Measurements from ENCODE around the gene SPEF2.

Gene SPEF2

DNA sequence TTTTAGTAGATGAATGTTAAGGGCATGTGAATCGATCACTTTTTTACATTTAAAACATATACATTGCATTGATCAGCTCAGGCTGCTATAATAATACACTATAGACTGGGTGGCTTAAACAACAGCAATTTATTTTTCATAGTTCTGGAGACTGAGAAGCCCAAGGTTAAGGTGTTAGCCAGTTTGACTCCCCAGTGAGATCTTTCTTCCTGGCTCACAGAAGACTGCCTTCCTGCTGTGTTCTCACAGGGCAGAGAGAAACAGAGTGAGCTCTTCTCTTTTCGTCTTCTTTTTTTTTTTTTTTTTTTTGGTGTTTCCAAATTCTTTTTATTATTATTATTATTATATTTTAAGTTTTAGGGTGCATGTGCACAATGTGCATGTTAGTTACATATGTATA lies 56.4 kb downstream of the SPEF2 start (continued):
- TF ChIP-seq, protein P1, sequence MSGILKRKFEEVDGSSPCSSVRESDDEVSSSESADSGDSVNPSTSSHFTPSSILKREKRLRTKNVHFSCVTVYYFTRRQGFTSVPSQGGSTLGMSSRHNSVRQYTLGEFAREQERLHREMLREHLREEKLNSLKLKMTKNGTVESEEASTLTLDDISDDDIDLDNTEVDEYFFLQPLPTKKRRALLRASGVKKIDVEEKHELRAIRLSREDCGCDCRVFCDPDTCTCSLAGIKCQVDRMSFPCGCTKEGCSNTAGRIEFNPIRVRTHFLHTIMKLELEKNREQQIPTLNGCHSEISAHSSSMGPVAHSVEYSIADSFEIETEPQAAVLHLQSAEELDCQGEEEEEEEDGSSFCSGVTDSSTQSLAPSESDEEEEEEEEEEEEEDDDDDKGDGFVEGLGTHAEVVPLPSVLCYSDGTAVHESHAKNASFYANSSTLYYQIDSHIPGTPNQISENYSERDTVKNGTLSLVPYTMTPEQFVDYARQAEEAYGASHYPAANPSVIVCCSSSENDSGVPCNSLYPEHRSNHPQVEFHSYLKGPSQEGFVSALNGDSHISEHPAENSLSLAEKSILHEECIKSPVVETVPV (CRISPR knock-in tag; IDR thresholded peaks at IDR 0.05): no peak
- TF ChIP-seq PPARA (CRISPR knock-in tag; IDR thresholded peaks at IDR 0.05; ENCODE audit: borderline replicate concordance): no peak
- no peak for TF ChIP-seq ZNF565 (CRISPR knock-in tag; conservative IDR thresholded peaks at IDR 0.05; ENCODE audit: low read depth)
- no peak for TF ChIP-seq ZC3H10 (CRISPR knock-in tag; IDR thresholded peaks at IDR 0.05)
- no peak for TF ChIP-seq GLIS3 (CRISPR knock-in tag; IDR thresholded peaks at IDR 0.05)
- TF ChIP-seq, protein P2, sequence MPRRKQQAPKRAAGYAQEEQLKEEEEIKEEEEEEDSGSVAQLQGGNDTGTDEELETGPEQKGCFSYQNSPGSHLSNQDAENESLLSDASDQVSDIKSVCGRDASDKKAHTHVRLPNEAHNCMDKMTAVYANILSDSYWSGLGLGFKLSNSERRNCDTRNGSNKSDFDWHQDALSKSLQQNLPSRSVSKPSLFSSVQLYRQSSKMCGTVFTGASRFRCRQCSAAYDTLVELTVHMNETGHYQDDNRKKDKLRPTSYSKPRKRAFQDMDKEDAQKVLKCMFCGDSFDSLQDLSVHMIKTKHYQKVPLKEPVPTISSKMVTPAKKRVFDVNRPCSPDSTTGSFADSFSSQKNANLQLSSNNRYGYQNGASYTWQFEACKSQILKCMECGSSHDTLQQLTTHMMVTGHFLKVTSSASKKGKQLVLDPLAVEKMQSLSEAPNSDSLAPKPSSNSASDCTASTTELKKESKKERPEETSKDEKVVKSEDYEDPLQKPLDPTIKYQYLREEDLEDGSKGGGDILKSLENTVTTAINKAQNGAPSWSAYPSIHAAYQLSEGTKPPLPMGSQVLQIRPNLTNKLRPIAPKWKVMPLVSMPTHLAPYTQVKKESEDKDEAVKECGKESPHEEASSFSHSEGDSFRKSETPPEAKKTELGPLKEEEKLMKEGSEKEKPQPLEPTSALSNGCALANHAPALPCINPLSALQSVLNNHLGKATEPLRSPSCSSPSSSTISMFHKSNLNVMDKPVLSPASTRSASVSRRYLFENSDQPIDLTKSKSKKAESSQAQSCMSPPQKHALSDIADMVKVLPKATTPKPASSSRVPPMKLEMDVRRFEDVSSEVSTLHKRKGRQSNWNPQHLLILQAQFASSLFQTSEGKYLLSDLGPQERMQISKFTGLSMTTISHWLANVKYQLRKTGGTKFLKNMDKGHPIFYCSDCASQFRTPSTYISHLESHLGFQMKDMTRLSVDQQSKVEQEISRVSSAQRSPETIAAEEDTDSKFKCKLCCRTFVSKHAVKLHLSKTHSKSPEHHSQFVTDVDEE (CRISPR knock-in tag; IDR thresholded peaks at IDR 0.05): no peak
- no peak for TF ChIP-seq ZNF8 (CRISPR knock-in tag; IDR thresholded peaks at IDR 0.05)
- no peak for TF ChIP-seq ZFP30 (CRISPR knock-in tag; IDR thresholded peaks at IDR 0.05)
- no peak for TF ChIP-seq OSR1 (CRISPR knock-in tag; IDR thresholded peaks at IDR 0.05)

DNA sequence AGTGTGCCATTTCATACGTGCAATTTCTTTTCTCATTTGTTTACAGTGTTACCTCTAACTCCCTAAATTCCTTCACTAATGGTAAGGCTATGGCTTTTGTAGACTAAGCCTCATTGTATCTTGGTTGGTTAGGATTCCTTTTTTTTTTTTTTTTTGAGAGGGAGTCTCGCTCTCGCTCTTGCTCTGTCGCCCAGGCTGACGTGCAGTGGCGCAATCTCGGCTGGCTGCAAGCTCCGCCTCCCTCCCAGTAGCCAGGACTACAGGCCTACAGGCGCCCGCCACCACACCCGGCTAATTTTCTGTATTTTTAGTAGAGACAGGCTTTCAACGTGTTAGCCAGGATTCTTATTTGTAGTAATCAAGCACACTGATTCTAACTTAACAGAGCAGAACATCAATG lies 57.7 kb downstream of the SPEF2 start:
- no peak for ATAC-seq
- TF ChIP-seq, protein P3, sequence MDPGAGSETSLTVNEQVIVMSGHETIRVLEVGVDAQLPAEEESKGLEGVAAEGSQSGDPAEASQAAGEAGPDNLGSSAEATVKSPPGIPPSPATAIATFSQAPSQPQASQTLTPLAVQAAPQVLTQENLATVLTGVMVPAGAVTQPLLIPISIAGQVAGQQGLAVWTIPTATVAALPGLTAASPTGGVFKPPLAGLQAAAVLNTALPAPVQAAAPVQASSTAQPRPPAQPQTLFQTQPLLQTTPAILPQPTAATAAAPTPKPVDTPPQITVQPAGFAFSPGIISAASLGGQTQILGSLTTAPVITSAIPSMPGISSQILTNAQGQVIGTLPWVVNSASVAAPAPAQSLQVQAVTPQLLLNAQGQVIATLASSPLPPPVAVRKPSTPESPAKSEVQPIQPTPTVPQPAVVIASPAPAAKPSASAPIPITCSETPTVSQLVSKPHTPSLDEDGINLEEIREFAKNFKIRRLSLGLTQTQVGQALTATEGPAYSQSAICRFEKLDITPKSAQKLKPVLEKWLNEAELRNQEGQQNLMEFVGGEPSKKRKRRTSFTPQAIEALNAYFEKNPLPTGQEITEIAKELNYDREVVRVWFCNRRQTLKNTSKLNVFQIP (CRISPR knock-in tag; IDR thresholded peaks at IDR 0.05; ENCODE audit: borderline replicate concordance, low read depth): no peak
- TF ChIP-seq, protein P4, sequence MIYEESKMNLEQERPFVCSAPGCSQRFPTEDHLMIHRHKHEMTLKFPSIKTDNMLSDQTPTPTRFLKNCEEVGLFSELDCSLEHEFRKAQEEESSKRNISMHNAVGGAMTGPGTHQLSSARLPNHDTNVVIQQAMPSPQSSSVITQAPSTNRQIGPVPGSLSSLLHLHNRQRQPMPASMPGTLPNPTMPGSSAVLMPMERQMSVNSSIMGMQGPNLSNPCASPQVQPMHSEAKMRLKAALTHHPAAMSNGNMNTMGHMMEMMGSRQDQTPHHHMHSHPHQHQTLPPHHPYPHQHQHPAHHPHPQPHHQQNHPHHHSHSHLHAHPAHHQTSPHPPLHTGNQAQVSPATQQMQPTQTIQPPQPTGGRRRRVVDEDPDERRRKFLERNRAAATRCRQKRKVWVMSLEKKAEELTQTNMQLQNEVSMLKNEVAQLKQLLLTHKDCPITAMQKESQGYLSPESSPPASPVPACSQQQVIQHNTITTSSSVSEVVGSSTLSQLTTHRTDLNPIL (CRISPR knock-in tag; IDR thresholded peaks at IDR 0.05; ENCODE audit: low read depth): no peak
- TF ChIP-seq RARB (CRISPR knock-in tag; IDR thresholded peaks at IDR 0.05): no peak
- TF ChIP-seq, protein P2 (CRISPR knock-in tag; IDR thresholded peaks at IDR 0.05): no peak
- no peak for TF ChIP-seq TOX (CRISPR knock-in tag; IDR thresholded peaks at IDR 0.05; ENCODE audit: borderline replicate concordance)
- no peak for TF ChIP-seq ISL1 (CRISPR knock-in tag; IDR thresholded peaks at IDR 0.05)
- TF ChIP-seq ZC3H10 (CRISPR knock-in tag; IDR thresholded peaks at IDR 0.05): no peak
- TF ChIP-seq GLIS3 (CRISPR knock-in tag; IDR thresholded peaks at IDR 0.05): no peak

DNA sequence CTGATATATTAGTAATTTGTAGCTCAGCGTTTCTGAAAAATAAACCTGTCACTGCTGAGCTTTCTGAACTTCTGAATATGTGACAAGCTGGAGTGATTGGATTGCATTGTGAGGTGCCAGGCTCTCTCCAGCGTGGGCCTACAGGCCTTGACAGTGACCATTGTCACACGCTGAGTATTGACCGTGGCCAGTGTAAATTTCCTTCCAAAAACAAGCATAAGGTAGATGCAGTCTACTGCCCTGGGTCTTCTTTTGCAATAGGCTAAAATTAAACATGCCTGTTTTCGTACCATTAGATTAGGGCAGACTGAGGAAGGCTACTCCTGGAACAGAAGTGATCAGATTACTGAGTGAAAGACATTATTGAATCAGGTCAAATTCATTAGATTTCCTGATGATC lies 60.2 kb downstream of the SPEF2 start:
- no peak for ATAC-seq
- TF ChIP-seq ZFP3 (CRISPR knock-in tag; IDR thresholded peaks at IDR 0.05) (no peak), SNAI2 (CRISPR knock-in tag; IDR thresholded peaks at IDR 0.05) (no peak), RARB (CRISPR knock-in tag; IDR thresholded peaks at IDR 0.05) (no peak), ZNF8 (CRISPR knock-in tag; IDR thresholded peaks at IDR 0.05) (no peak)

DNA sequence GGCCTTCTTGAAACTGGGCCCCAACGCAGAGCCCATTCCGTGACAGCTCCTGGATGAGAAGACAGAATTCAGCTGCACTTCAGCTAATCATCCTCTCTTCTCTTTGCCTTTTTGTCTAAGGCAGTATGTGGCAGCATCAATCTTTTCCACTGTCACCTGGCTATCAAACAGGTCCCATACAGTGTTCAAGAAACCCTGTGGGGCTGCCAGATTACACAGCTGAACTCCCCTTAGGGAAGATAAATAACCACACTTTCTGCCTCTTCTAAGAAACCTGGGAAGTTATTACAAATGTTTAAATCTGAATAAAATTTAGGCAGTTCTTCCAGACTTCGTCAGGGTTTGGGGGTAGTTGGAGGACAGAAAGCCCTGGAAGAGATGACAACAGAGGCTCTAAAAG lies 61.0 kb downstream of the SPEF2 start:
- no peak for ATAC-seq
- TF ChIP-seq ARNTL (CRISPR knock-in tag; IDR thresholded peaks at IDR 0.05; ENCODE audit: borderline replicate concordance, low read depth) (no peak), ZNF565 (CRISPR knock-in tag; conservative IDR thresholded peaks at IDR 0.05; ENCODE audit: low read depth) (no peak), ESRRG (CRISPR knock-in tag; IDR thresholded peaks at IDR 0.05) (no peak), SNAI2 (CRISPR knock-in tag; IDR thresholded peaks at IDR 0.05) (no peak), GLIS3 (CRISPR knock-in tag; IDR thresholded peaks at IDR 0.05) (no peak), PPARA (CRISPR knock-in tag; IDR thresholded peaks at IDR 0.05; ENCODE audit: borderline replicate concordance) (no peak), TOX (CRISPR knock-in tag; IDR thresholded peaks at IDR 0.05; ENCODE audit: borderline replicate concordance) (no peak), CSDC2 (CRISPR knock-in tag; IDR thresholded peaks at IDR 0.05) (no peak)
- TF ChIP-seq, protein P4 (CRISPR knock-in tag; IDR thresholded peaks at IDR 0.05; ENCODE audit: low read depth): no peak
